Fibroblast of lung (primary cell): Measurements from ENCODE around the gene SYT13.

ENCODE experiments used
- EZH2 ChIP-seq: IDR thresholded peaks from 2 replicates; pipeline ENCODE4 v1.5.1; 2012; ENCODE audit warnings: low read length, control low read depth, mild to moderate bottlenecking; ENCODE audit errors: missing control alignments
- TF ChIP-seq, protein P1 (sequence below), 2 donors: IDR thresholded peaks in 1 of 2; conservative IDR thresholded peaks in 1 of 2; 1 replicate in 1 of 2; 2 replicates in 1 of 2; pipeline ENCODE4 v1.5.1; 2011 to 2012; ENCODE audit warnings: low read length in 2 of 2, control low read depth in 1 of 2, inconsistent platforms in 1 of 2, low read depth in 1 of 2, mild to moderate bottlenecking in 1 of 2

DNA sequence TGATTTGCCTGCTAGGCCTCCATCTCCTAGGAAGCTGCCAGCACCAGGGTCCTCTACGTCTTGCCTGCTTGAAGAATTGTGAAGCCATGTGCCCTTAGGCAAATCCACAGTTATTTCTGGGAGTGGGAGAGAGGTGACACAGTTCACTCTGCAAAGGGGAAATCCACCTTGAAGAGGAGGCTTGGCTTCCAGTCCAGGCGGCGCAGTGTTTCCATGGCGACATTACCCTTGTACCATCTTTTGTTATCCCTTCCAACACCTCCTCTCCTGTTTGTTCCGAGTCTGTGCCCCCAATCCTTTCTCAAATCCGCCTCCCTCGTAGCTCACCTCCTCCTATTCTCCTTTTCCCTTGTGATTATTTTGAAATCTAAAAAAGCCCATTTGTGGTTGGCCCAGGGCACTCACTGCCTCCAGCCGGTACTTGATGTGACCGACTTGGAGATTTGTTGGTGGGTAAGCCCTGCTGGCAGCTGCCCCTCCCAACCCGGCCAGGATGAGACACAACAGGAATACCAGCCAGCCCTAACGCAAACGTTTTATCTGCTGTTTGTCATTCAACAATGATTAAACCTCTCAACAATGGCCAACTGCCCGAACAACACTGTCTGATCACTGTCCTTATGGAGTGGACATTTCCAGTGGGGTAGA lies 18.4 kb downstream of the SYT13 start:
- no peak for TF ChIP-seq EZH2
- TF ChIP-seq, protein P1, sequence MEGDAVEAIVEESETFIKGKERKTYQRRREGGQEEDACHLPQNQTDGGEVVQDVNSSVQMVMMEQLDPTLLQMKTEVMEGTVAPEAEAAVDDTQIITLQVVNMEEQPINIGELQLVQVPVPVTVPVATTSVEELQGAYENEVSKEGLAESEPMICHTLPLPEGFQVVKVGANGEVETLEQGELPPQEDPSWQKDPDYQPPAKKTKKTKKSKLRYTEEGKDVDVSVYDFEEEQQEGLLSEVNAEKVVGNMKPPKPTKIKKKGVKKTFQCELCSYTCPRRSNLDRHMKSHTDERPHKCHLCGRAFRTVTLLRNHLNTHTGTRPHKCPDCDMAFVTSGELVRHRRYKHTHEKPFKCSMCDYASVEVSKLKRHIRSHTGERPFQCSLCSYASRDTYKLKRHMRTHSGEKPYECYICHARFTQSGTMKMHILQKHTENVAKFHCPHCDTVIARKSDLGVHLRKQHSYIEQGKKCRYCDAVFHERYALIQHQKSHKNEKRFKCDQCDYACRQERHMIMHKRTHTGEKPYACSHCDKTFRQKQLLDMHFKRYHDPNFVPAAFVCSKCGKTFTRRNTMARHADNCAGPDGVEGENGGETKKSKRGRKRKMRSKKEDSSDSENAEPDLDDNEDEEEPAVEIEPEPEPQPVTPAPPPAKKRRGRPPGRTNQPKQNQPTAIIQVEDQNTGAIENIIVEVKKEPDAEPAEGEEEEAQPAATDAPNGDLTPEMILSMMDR (conservative IDR thresholded peaks at IDR 0.05 in 1 of 2, IDR thresholded peaks at IDR 0.05 in 1 of 2; ENCODE audit: low read depth in 1 of 2, low read length in 2 of 2): no peak
